HG02678 (cell line): Measurements from ENCODE around the gene S100A8.
"Not testable (repeated sequence)": the region's sequence is repeated elsewhere in the genome, so short reads cannot be mapped to it uniquely, and the experiment has no call there.

ENCODE experiments used
- ATAC-seq: cut with Tn5 transposase; IDR thresholded peaks from one replicate; pipeline ENCODE4 v1.9.1; 2021; ENCODE audit warnings: mild to moderate bottlenecking, moderate library complexity; ENCODE audit not compliant: unreplicated experiment

The S100A8 gene

DNA sequence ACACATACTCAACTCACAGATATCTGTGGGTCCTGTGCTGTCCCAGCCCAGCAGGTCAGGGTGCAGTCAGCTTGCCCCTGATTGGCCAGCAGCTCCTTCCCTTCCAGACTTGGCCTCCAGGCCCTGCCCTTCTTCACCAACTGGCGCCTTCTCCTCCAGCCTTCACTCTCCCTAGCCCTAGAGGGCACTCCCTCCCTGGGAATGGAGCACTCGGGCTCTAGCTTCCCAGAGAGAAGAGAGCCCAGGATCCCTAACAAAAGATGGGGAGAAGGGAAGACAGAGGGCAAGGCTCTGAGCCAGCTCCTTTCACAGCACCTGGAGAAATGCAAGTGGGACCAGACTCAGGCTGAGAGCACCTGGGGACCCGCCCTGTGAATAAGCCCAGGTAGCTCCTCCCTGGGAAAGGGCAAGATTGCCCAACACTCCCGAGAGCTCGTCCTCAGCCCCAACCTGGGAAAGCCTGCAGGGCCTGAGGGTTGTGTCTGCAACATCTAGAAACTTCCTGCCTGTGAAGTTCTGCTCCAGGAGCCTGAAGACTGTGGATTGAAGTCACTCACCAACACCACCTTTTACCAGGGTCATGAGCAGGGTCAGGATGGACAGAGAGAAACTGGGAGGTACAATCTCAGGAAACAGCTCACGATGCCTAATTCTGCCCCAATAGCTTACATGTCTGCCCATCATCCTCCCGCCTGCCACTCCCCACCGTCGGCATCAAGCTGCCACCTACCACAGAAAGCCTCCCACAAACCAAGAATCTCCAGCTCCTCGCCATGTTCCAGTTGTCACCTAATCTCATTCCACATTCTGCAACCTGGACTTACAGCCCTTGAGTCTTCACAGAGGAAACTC, 42.1 kb downstream of the S100A8 start, which contains the start of gene PGLYRP4:
Gene PGLYRP4 (minus strand): TSS at position 331 of the 852 bp plus-strand sequence. CDS start 909 bp downstream, outside the sequence.
- ATAC-seq = no peak

- ATAC-seq = no peak
These were observed 43.0 kb downstream of the S100A8 start for GRCh38 chr1:153347856-153348255.

DNA sequence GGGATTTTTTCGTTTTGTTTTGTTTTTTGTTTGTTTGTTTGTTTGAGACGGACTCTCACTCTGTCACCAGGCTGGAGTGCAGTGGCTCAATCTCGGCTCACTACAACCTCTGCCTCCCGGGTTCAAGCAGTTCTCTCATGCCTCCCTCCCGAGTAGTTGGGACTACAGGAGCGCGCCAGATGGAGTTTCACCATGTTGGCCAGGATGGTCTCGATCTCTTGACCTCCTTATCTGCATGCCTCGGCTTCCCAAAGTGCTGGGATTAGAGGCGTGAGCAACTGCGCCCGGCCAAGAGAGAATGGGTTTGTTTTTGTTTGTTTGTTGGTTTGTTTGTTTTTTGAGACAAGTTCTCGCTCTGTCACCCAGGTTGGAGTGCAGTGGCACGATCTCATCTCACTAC, 43.8 kb downstream of the S100A8 start:
- ATAC-seq = not testable (repeated sequence)

DNA sequence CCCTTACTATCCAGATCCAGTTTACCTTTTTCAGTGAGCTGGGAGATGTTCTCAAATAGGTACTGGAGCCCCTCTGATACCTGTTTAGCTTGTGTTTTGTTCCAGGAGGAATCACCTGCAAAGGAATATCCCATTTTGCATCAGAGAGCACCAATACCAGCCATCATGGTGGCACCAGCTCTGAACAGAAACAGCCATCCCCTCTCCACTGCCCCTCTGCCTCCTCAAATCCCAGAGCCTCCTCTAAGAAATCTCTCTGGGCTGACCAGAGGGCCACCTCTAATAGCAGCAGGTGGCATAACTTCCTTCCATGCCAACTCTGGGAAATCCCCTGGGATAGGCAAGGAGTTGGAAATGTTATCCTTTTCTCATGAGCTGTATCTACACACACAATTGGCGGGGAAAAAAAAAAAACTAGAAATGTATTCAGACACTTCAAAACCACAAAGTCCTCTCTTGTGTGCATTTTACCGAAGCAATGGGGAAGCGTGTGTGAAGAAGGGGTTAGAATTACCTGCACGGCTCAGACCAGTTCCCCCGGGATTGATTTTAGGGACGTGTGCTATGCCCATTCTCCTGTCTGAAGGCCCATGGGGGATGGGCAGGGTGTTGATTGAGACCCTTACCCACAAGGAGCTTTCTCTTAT, 44.7 kb downstream of the S100A8 start:
- ATAC-seq = no peak

GRCh38 chr1:153345187-153346076, 45.4 kb downstream of the S100A8 start:
- no peak for ATAC-seq

DNA sequence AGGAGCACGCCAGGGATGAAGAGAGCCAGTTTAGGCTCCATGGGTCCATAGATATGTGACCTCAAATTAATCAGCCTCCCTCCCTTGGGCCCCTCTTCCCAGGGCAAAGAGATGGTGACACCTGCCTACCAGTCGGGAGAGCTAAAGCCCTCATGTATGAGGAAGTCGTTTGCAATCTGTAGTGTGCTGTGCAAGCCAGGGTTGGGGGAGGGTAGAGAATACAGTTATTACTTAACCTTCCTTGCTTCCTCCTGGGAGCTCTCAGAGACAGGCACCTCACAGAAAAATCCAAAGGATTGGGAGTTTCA, 46.2 kb downstream of the S100A8 start:
- no peak for ATAC-seq

DNA sequence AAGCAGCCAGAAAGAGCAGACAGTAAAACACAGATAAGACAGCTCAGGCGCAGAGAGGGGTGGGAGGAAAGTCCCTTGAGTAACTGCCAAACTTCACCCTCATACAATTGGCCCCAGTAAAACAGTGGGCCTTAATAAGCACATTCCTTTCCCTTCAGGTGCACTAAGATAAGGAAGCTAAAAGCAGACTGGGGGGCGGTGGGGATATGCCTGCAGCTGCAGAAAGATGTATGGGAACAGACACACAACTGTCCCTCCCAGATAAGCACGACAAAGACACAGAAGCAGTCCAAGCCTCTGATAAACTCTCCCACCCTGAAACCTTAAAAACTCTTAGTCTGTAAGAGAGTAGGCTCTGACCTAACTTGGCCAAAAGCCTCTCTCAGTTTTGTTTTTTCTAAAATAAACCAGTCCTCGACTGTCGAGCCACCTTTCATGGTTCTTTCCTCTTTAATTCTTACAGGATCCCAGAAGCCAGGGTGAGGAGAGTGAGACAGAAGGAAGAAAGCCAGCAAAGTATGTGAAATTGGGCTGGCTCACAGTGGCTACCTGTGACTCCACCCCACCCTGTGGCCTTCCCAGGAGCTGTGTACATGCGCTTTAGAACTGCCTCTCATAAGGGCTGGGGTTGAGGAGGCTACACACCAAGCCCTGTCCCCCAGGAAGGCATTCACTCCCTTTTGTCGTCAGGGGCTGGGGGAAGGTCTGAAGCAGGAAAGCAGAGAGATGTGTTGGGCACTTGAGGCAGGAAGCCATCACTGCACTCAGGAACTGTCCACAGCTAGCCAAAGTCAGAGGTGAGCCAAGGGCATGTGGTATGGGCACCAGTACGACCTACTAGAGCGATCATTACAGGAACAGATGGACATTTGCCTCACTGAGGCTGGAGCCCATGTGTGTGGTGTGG, 46.8 kb downstream of the S100A8 start:
- no peak for ATAC-seq

GRCh38 chr1:153343040-153343681, 47.7 kb downstream of the S100A8 start:
- no peak for ATAC-seq

DNA sequence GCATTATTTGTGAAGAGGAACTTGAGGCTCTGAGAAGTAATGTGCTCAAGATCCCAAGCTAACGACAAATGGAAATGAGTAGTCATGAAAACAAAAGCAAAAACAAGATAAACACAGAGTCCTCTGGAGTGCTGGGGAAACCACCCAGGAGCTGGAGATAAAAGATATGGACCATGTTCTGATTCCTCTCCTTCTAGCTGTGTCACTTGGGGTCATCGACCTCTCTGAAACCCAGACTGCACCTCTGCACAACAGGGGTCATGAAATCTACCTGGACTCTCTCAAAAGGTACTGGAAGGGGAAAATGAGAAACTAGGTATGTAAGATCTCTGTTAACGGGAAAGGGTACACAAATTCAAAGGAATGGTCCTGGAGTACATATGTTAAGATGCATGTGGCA, 48.7 kb downstream of the S100A8 start:
- no peak for ATAC-seq

GRCh38 chr1:153341431-153341934, 49.4 kb downstream of the S100A8 start:
- ATAC-seq = no peak

- no peak for ATAC-seq
These were observed 50.5 kb downstream of the S100A8 start for GRCh38 chr1:153340356-153340755.
